Gastrocnemius medialis (tissue), 4 donors: ENCODE data around the gene P2RX4.

Source experiments
- POLR2A ChIP-seq, 2 donors: fragments of 450-650 bp; IDR thresholded peaks; one replicate each; pipeline ENCODE4 v1.6.1; 2017; ENCODE audit warnings: antibody characterized with exemption in 2 of 2, mild to moderate bottlenecking in 2 of 2, moderate library complexity in 2 of 2
- TF ChIP-seq, protein P1 (sequence below), 5 experiments: fragments of 450-650 bp in 3 of 5; fragments of 200-600 bp in 2 of 5; sonication (generic) in 2 of 5; IDR thresholded peaks in 4 of 5; conservative IDR thresholded peaks in 1 of 5; 1 replicate in 4 of 5; 2 replicates in 1 of 5; pipeline ENCODE4 v1.5.1; 2016 to 2019; ENCODE audit warnings: antibody characterized with exemption in 5 of 5, mild to moderate bottlenecking in 3 of 5, moderate library complexity in 3 of 5

DNA sequence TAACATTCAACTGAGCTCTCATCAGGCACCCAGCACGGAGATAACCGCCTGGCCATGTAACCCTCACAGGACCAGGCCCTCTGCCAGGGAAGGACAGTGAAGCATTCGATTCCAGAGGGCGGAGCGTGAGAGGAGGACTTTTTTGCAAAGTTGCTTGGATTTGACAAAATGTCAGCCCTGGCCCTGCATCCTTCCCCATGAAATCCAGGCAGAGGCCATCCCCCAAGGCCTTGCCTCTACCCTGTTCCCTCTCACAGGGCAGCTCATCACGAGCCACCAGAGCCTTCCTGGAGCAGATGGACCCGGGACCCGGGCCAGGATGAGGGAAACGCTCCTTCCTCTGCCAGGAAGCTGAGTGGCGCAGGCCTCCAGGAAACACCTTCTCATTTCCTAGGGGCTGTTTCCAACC lies 69.6 kb downstream of the P2RX4 start:
- no peak for TF ChIP-seq POLR2A (IDR thresholded peaks at IDR 0.05)
- TF ChIP-seq, protein P1, sequence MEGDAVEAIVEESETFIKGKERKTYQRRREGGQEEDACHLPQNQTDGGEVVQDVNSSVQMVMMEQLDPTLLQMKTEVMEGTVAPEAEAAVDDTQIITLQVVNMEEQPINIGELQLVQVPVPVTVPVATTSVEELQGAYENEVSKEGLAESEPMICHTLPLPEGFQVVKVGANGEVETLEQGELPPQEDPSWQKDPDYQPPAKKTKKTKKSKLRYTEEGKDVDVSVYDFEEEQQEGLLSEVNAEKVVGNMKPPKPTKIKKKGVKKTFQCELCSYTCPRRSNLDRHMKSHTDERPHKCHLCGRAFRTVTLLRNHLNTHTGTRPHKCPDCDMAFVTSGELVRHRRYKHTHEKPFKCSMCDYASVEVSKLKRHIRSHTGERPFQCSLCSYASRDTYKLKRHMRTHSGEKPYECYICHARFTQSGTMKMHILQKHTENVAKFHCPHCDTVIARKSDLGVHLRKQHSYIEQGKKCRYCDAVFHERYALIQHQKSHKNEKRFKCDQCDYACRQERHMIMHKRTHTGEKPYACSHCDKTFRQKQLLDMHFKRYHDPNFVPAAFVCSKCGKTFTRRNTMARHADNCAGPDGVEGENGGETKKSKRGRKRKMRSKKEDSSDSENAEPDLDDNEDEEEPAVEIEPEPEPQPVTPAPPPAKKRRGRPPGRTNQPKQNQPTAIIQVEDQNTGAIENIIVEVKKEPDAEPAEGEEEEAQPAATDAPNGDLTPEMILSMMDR (IDR thresholded peaks at IDR 0.05 in 4 of 5, conservative IDR thresholded peaks at IDR 0.05 in 1 of 5), result no peak
